GM21723 (cell line): ENCODE results near the gene CTU2.

Experiments used
- ATAC-seq: cut with Tn5 transposase; IDR thresholded peaks from one replicate; pipeline ENCODE4 v1.9.1; 2021; ENCODE audit warnings: mild to moderate bottlenecking, moderate library complexity; ENCODE audit not compliant: unreplicated experiment

CTU2 gene

DNA sequence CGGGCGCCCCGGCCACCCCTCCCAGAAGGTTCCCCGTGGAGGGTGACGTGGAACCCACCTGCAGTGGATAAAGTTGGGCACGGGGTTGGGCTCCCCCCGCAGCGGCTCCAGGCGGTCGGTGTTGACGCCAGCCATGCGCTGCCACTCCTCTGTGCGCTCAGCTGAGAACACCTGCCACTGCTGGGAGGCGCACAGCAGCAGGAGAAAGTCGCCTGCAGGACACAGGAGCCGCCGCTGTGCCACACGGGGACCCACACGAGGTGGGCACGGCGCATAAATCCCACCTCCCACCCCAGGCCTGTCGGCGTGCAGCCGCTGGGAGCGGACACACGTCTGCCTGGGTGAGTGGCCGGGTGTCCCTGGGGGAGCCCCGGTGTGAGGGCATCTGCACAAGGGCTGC, 20.7 kb downstream of the CTU2 start:
- ATAC-seq: no peak

- no peak for ATAC-seq
Observed at GRCh38 chr16:88727871-88728270, 21.6 kb downstream of the CTU2 start.

DNA sequence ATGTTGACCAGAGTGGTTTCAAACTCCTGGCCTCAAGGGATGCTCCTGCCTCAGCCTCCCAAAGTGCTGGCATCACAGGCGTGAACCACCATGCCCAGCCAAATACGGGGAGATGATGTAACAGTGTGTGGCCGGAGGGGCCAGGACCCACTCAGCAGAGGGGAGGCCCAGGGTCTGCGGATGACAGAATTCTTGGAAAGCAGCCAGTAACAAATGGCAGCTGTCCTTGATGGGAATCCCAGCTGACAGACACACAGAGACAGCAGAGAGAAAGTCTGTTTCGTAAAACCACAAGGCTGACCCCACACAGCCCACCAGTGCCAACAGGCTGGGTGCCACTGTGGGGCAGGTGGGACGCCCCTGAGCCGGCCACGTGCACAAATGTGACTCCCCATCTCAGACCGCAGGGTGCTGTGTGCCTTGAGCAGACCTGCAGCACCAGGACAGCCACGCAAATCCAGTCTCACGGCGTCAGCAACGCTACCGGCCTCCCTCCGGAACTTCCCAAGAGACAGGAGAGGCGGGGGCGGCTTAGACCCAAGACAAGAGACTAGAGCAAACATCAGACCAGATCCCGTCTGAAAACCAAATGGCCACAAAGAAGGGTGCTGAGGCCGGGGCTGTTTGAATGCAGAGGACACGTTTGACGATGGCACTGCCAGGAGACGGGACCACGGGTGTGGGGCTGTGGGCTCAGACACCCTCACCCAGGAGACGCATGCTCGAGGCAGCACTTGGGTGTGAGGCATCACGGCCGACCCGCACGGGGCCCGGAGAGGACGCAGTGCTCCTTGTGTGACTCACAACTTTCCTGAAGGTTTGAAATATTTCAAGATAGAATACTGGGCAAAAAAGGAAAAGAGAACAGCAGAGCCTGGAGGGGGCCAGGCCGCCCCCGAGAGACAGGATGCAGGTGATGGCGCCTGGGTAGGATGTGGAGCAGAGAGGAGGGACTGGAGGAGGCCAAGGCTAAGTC, 24.6 kb downstream of the CTU2 start:
- ATAC-seq: no peak

GRCh38 chr16:88731699-88732098, 25.4 kb downstream of the CTU2 start:
- ATAC-seq: no peak

DNA sequence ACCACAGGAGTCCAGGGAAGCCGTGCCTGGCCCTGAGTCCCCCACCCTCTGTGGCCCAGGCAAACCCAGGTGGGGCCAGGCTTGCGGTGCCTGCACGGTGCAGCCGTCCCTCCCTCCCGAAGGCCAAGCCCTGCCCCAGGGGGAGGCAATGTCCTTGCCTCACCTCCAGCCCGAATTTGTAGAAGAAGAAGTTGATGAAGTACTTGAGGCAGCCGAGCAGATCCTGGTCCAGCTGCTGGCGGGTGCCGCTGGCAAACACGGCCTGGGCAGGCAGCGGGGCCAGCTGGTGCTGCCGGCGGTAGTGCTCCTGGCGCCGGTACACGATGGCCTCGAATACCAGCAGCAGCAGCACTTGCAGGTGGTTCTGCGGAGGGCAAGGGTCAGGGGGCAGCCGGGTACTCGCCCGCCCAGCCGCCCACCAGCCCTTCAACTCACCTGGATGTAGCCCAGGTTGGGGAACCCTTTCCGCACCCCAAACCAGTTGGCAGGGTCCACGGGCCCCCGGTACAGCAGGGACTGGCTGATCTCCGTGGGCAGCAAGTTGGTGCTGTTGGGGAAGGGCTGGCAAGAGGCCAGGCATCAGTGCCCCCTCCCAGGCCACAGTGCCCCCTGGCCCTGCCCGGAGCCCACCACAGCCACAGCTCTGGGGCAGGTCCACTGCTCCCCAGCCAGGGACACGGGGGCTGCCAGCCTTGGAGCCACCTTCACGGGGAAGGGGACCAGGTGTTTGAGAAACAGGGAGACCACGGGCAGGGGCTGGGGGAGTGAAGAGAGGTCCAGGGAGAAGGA, 26.1 kb downstream of the CTU2 start:
- ATAC-seq: no peak

DNA sequence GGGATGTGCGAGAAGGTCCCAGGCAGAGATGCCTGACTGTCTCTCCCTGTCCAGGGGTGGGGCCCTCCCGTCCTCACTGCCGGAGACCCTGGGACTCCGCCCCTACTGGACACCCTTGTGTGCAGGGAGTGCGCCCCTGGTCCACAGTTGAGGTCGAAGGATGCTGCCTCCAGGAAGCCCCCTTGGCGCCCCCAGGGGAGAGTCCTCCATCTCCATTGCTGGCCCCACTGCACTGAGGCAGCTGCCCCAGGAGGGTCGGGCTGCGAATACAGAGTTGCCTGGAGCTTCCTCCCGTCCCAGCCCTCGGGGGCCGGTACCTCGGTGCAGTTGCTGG, 26.6 kb downstream of the CTU2 start:
- ATAC-seq: no peak

- no peak for ATAC-seq
Observed at GRCh38 chr16:88733630-88734360, 27.5 kb downstream of the CTU2 start.

- no peak for ATAC-seq
Observed at GRCh38 chr16:88734361-88734728, 28.0 kb downstream of the CTU2 start.

GRCh38 chr16:88735121-88735520, 28.8 kb downstream of the CTU2 start:
- ATAC-seq: no peak

GRCh38 chr16:88735616-88736015, 29.3 kb downstream of the CTU2 start:
- ATAC-seq: no peak

DNA sequence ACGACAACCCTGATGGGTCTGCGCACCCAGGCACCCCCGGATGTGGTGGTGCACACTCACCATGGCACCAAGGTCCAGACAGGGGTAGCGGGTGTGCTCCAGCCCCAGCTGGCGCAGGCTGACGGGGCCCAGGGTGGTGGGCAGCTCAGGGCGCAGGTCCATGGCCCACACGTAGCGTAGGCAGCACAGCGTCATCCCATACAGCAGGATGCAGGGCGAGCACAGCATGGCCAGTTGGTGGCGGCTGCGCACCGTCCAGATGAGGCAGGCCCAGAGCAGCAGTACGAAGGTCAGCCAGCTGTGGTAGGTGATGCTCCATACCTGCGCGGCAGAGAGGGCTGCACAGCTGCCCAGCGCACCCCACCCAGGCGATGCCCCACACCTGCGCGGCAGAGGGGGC, 29.8 kb downstream of the CTU2 start:
- ATAC-seq: no peak

DNA sequence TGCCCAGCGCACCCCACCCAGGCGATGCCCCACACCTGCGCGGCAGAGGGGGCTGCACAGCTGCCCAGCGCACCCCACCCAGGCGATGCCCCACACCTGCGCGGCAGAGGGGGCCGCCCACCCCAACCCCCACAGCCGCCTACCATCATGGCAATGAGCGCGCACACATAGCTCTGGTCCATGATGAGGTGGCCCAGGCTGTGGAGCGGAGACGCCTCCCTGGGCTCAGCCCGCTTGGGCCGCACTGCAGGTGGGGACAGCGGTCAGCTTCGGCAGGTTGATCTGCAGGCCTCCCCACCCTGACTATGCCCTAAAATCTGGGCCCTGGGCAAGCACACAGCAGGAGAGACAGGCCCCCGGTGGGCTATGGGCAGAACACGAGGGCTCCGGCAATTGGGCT, 30.2 kb downstream of the CTU2 start:
- ATAC-seq: no peak

DNA sequence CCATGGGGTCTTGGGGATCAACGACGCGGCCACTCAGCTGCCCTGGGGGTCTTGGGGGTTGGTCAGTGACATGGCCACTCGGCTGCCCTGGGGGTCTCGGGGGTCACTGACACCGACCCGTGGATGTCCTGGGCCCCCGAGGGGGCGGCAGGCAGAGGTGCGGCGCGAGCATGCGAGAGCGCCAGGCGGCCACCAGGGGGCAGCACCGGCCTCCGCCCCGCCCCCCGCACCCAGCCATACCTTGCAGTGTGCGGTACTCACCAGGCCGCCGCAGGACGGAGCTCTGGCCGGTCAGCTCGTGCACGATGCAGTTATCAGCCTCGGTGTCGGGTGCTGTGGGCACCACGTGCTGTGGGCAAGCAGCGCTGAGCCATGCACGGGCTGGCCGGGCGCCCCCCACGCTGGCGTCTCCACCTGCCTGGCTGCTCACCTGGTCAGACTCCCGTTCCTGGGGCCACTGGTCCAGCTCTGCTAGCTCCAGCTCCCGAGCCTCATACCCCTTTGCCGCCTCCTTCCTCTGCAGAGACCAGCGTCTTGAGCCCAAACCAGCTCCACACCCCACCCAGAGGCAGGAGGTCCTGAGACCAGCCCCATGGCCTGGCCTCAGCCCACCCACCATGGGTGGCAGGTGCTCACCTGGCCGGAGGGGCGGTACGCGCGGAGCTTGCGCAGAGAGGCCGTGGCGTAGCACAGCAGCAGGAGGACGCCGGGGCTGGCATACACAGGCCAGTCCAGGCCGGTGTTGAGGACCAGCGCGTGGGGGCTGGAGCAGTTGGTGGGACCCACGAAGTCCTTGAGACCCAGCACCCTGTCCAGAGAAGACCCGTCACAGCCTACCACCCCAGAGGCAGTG, 31.2 kb downstream of the CTU2 start:
- no peak for ATAC-seq

GRCh38 chr16:88738151-88739084, 32.1 kb downstream of the CTU2 start:
- no peak for ATAC-seq

- ATAC-seq: no peak
Observed at GRCh38 chr16:88739139-88739976, 33.1 kb downstream of the CTU2 start.

DNA sequence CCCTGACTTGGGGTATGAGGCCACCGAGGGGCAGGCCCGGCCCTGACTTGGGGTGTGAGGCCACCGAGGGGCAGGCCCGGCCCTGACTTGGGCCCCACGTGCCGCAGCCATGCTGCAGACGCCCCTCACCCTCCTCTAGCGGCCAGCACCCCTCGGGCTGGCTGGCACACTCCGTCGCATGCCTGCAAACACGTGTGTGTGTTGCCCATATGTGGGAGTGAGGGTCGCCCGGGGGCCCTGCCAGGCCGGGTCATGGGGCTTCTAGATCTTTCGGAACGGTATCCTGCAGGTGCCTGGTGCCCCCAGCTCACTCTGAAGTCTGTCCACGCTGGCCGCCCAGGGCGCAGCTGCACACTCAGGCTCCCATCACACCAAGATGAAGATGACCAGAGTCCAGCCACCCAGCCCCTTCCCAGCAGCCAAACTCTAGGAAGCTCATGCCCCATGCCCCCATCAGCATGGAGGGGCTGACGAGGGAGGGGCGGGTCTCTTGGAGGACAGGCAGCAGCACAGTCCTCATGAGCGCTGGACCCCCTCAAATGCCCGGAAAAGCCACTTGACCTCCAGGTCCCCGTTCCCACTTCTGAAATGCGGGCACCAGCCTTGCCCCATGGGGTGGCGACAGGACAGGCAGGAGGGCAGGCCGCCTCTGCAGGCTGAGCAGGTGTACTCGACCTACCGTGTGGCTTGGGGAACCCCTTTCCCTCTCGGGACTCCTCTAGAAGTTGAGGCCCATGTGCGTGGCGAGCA, 33.8 kb downstream of the CTU2 start:
- ATAC-seq: no peak

DNA sequence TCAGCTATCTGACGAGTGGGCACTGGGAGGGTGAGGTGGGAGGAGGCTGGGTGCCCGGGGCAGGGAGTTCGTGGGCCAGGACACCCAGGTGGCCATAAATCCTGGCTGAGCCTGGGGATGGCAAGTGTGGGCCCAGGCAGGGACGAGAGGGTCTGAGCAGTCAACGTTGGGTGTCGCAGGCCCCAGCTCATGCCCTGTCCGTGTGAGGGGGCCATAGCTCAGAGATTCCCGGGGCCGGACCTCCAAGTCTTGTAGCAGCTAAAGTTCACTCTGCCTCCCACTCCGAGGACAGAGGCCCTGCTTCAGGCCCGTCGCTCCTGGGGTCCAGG, 34.4 kb downstream of the CTU2 start:
- no peak for ATAC-seq

GRCh38 chr16:88741368-88741767, 35.1 kb downstream of the CTU2 start:
- no peak for ATAC-seq
